ENCODE measurements around the gene P3H2. TPM values are rescaled to one million over a fixed set of nuclear protein-coding genes. Genes with fewer than 3 reads are reported as not detected.

The P3H2 gene
- total RNA-seq, 1 donor from 2014 or later, result not detected

- intact Hi-C loops (cut with micrococcal nuclease), result no loop called here
- Mint-ChIP-seq H3K36me3 (ENCODE audit: low read depth) (no peaks in the 10 kb centered on the region), H3K4me1 (no peaks in the 10 kb centered on the region), H3K9me3 (no peaks in the 10 kb centered on the region), H3K4me3 (no peak overlapping the region), H3K27ac (no peak overlapping the region), H3K27me3 (no peaks in the 10 kb centered on the region)
- no peak for DNase-seq
- ChIA-PET CTCF (no interaction called here), POLR2A (no interaction called here)
- ATAC-seq (ENCODE audit: low read depth), result no peak
- TF ChIP-seq, protein P1, sequence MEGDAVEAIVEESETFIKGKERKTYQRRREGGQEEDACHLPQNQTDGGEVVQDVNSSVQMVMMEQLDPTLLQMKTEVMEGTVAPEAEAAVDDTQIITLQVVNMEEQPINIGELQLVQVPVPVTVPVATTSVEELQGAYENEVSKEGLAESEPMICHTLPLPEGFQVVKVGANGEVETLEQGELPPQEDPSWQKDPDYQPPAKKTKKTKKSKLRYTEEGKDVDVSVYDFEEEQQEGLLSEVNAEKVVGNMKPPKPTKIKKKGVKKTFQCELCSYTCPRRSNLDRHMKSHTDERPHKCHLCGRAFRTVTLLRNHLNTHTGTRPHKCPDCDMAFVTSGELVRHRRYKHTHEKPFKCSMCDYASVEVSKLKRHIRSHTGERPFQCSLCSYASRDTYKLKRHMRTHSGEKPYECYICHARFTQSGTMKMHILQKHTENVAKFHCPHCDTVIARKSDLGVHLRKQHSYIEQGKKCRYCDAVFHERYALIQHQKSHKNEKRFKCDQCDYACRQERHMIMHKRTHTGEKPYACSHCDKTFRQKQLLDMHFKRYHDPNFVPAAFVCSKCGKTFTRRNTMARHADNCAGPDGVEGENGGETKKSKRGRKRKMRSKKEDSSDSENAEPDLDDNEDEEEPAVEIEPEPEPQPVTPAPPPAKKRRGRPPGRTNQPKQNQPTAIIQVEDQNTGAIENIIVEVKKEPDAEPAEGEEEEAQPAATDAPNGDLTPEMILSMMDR (IDR thresholded peaks at IDR 0.05), result no peak
Observed at GRCh38 chr3:190003681-190004123, 117.0 kb downstream of the P3H2 start.

DNA sequence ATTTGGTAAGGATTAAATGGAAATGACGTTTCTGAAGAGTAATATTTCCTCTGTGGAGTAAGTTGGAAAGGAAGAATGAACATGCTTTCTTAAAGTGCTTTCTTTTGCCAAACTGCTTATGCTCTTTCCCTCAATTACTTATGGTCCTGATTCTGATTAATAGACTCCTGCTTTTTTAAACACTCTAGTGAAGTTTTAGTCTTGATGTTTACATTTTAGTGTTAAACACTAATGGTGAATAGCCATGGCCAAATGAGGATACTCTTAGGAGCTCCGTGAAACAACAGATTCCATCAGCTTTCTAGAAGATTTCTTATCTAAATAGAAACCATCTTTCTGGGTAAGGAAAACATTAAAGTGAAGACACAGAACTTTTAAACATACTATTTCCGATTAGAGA lies 117.6 kb downstream of the P3H2 start:
- no peaks in the 10 kb centered on the region for H3K4me1 Mint-ChIP-seq
- TF ChIP-seq, protein P1 (IDR thresholded peaks at IDR 0.05), result no peak
- intact Hi-C loops (cut with micrococcal nuclease), result no loop called here
- DNase-seq, result no peak
- ChIA-PET POLR2A (no interaction called here), CTCF (no interaction called here)
- no peaks in the 10 kb centered on the region for H3K27me3 Mint-ChIP-seq
- no peaks in the 10 kb centered on the region for H3K9me3 Mint-ChIP-seq
- ATAC-seq (ENCODE audit: low read depth), result no peak
- H3K36me3 Mint-ChIP-seq (ENCODE audit: low read depth), result no peaks in the 10 kb centered on the region
- H3K4me3 Mint-ChIP-seq, result no peak overlapping the region
- H3K27ac Mint-ChIP-seq, result no peak overlapping the region

DNA sequence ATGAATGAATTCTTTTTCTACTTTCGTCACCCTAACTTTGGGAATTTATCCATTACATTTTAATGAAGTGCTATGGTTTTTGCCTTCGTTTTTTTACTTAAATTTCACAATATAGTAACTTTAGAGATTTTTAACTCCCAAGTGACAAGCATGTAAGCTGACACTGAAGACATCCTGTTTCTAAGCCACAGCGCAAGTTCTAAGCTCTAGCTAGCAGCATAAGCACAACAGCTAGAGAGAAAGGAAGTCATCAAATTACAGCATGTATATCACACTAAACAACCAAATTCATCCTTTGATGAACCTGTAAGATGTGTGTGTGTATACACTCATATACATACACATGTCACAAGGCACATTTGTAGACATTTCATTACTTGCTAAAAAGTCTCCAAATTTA lies 119.3 kb downstream of the P3H2 start:
- intact Hi-C loops (cut with micrococcal nuclease), result no loop called here
- DNase-seq, result no peak
- no peak overlapping the region for H3K27ac Mint-ChIP-seq
- H3K36me3 Mint-ChIP-seq (ENCODE audit: low read depth), result no peaks in the 10 kb centered on the region
- no peak for ATAC-seq (ENCODE audit: low read depth)
- no peaks in the 10 kb centered on the region for H3K9me3 Mint-ChIP-seq
- H3K4me3 Mint-ChIP-seq, result no peak overlapping the region
- POLR2A ChIA-PET, result no interaction called here
- CTCF ChIA-PET, result no interaction called here
- H3K4me1 Mint-ChIP-seq, result no peaks in the 10 kb centered on the region
- H3K27me3 Mint-ChIP-seq, result no peaks in the 10 kb centered on the region
- TF ChIP-seq, protein P1 (IDR thresholded peaks at IDR 0.05), result no peak

- TF ChIP-seq, protein P1 (IDR thresholded peaks at IDR 0.05), result no peak
- Mint-ChIP-seq H3K27me3 (no peaks in the 10 kb centered on the region), H3K9me3 (no peaks in the 10 kb centered on the region), H3K4me1 (no peaks in the 10 kb centered on the region), H3K36me3 (ENCODE audit: low read depth) (no peaks in the 10 kb centered on the region), H3K4me3 (no peak overlapping the region), H3K27ac (no peak overlapping the region)
- DNase-seq (no peak), ATAC-seq (ENCODE audit: low read depth) (no peak)
- intact Hi-C loops (cut with micrococcal nuclease), result no loop called here
- POLR2A ChIA-PET, result no interaction called here
- CTCF ChIA-PET, result no interaction called here
Observed at GRCh38 chr3:190000861-190001196, 119.9 kb downstream of the P3H2 start.

- TF ChIP-seq, protein P1 (IDR thresholded peaks at IDR 0.05), result no peak
- ChIA-PET CTCF (no interaction called here), POLR2A (no interaction called here)
- H3K4me3 Mint-ChIP-seq, result no peak overlapping the region
- H3K27ac Mint-ChIP-seq, result no peak overlapping the region
- intact Hi-C loops (cut with micrococcal nuclease), result no loop called here
- H3K4me1 Mint-ChIP-seq, result no peaks in the 10 kb centered on the region
- no peaks in the 10 kb centered on the region for H3K9me3 Mint-ChIP-seq
- no peaks in the 10 kb centered on the region for H3K27me3 Mint-ChIP-seq
- no peaks in the 10 kb centered on the region for H3K36me3 Mint-ChIP-seq (ENCODE audit: low read depth)
- ATAC-seq (ENCODE audit: low read depth) (no peak), DNase-seq (no peak)
Observed at GRCh38 chr3:190000187-190000860, 120.4 kb downstream of the P3H2 start.
